Esophagus muscularis mucosa (tissue), 4 donors: Measurements from ENCODE around the gene ROMO1. TPM values are rescaled to one million over a fixed set of nuclear protein-coding genes. Genes with fewer than 3 reads are reported as not detected.

Experiments
- DNase-seq: peaks from one replicate; pipeline ENCODE4 v3.0.0-alpha.2; 2017; ENCODE audit errors: extremely low spot score
- H3K27ac ChIP-seq, 4 donors: fragments of 200-600 bp; sonication (generic); replicated peaks in 1 of 4; 1 replicate in 3 of 4; 2 replicates in 1 of 4; pipeline ENCODE4 v1.5.1; 2016 to 2019; ENCODE audit warnings: mild to moderate bottlenecking in 1 of 4
- H3K27me3 ChIP-seq, 4 donors: fragments of 200-600 bp; sonication (generic); one replicate each; pipeline versions ENCODE4 v1.5.1 to v1.6.0; 2016 to 2019
- H3K36me3 ChIP-seq, 4 donors: fragments of 200-600 bp; sonication (generic); one replicate each; pipeline ENCODE4 v1.5.1; 2016 to 2019
- H3K4me1 ChIP-seq, 4 donors: fragments of 200-600 bp; sonication (generic); one replicate each; pipeline ENCODE4 v1.5.1; 2016 to 2019
- H3K4me3 ChIP-seq, 4 donors: fragments of 200-600 bp; sonication (generic); 1 replicate in 2 of 4; 2 replicates in 2 of 4; pipeline ENCODE4 v1.5.1; 2016 to 2019; ENCODE audit warnings: mild to moderate bottlenecking in 4 of 4, moderate library complexity in 1 of 4
- H3K9me3 ChIP-seq, 4 donors: fragments of 200-600 bp; sonication (generic); 1 replicate in 3 of 4; 2 replicates in 1 of 4; pipeline ENCODE4 v1.5.1; 2016 to 2019
- EP300 ChIP-seq: sonication (generic); formaldehyde crosslinking; IDR thresholded peaks from one replicate; pipeline ENCODE4 v1.6.1; 2017; ENCODE audit warnings: antibody characterized with exemption
- POLR2A ChIP-seq: fragments of 450-650 bp; IDR thresholded peaks from one replicate; pipeline ENCODE4 v1.6.1; 2017; ENCODE audit warnings: antibody characterized with exemption, moderate library complexity, mild to moderate bottlenecking, low read depth
- POLR2AphosphoS5 ChIP-seq, 2 donors: sonication (generic); formaldehyde crosslinking; IDR thresholded peaks; one replicate each; pipeline ENCODE4 v1.6.1; 2017; ENCODE audit warnings: antibody characterized with exemption in 2 of 2
- WGBS: methylation state at CpG from one replicate; pipeline ENCODE4 v1.1.5; 2018; 5-methylcytosine and 5-hydroxymethylcytosine counted together
- intact Hi-C: fragments of 100-400 bp; cut with DNase I; formaldehyde crosslinking; loops from one replicate; pipeline ENCODE4 v1.15.1; 2023
- total RNA-seq, 4 donors: library from RNA; depleted of rRNA; stranded (reverse); fragments of >200 nt; gene quantifications; one replicate each; pipeline versions ENCODE4 v1.1.0 to v1.2.1, GENCODE V29; 2016
- TF ChIP-seq, protein P1 (sequence below), 3 experiments: fragments of 200-600 bp in 2 of 3; fragments of 450-650 bp in 1 of 3; sonication (generic) in 2 of 3; IDR thresholded peaks; one replicate each; pipeline ENCODE4 v1.5.1; 2017 to 2019; ENCODE audit warnings: antibody characterized with exemption in 3 of 3, mild to moderate bottlenecking in 2 of 3, moderate library complexity in 1 of 3

The ROMO1 gene
- total RNA-seq, 4 donors from 2014 or later, result 159 to 360 (median 263) TPM

DNA sequence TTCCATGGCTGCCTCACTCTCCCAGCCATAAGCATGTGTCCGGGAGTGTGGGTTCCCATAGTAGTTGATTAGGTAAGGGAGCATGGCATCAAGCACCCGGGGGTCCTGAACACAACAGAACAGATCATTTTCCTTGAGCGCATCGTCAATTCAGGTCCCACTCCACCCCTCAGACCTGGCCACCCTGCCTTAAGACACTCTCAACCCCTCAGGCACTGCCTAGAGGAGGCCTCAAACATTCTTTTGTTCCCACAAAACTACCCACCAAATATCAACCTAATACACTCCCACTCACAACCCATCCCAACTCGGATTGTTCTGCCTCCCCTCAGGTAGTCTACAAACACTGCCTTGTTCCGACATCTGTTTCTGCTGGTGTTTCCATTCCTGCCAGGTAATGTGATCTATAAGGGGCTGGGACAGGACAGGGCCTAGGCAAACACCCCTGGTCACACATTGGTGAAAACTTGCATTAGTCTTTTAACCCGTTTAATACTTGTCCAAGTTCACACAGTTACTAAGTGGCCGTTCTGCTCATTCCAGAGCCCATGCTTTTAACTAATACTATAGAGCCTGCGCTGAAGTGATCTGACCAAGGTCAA, 1.4 kb upstream of the ROMO1 start:
- intact Hi-C loops, result loop anchor here (2.0 kb wide), 1 partner anchor 75 kb away; the partner anchor contains the start of gene PHF20
- TF ChIP-seq, protein P1, sequence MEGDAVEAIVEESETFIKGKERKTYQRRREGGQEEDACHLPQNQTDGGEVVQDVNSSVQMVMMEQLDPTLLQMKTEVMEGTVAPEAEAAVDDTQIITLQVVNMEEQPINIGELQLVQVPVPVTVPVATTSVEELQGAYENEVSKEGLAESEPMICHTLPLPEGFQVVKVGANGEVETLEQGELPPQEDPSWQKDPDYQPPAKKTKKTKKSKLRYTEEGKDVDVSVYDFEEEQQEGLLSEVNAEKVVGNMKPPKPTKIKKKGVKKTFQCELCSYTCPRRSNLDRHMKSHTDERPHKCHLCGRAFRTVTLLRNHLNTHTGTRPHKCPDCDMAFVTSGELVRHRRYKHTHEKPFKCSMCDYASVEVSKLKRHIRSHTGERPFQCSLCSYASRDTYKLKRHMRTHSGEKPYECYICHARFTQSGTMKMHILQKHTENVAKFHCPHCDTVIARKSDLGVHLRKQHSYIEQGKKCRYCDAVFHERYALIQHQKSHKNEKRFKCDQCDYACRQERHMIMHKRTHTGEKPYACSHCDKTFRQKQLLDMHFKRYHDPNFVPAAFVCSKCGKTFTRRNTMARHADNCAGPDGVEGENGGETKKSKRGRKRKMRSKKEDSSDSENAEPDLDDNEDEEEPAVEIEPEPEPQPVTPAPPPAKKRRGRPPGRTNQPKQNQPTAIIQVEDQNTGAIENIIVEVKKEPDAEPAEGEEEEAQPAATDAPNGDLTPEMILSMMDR (IDR thresholded peaks at IDR 0.05), result no peak
- no peak for TF ChIP-seq EP300
- no peak for TF ChIP-seq POLR2AphosphoS5 (IDR thresholded peaks at IDR 0.05)
- no peak for TF ChIP-seq POLR2A
- no peak for DNase-seq
- WGBS, result 72% methylated on average over 9 of the region's 9 CpGs
- Histone ChIP-seq H3K4me1 (peaks cover 19 to 40% (median 29%) of the 10 kb centered on the region in 4 donors), H3K27ac (peak overlapping the region in 2 of 4 donors; percentile 91 to 95), H3K9me3 (no peaks in the 10 kb centered on the region), H3K36me3 (peaks cover 13 to 57% (median 56%) of the 10 kb centered on the region in 4 donors), H3K27me3 (no peaks in the 10 kb centered on the region), H3K4me3 (peak overlapping the region; percentile 88 to 100 (median 92))

DNA sequence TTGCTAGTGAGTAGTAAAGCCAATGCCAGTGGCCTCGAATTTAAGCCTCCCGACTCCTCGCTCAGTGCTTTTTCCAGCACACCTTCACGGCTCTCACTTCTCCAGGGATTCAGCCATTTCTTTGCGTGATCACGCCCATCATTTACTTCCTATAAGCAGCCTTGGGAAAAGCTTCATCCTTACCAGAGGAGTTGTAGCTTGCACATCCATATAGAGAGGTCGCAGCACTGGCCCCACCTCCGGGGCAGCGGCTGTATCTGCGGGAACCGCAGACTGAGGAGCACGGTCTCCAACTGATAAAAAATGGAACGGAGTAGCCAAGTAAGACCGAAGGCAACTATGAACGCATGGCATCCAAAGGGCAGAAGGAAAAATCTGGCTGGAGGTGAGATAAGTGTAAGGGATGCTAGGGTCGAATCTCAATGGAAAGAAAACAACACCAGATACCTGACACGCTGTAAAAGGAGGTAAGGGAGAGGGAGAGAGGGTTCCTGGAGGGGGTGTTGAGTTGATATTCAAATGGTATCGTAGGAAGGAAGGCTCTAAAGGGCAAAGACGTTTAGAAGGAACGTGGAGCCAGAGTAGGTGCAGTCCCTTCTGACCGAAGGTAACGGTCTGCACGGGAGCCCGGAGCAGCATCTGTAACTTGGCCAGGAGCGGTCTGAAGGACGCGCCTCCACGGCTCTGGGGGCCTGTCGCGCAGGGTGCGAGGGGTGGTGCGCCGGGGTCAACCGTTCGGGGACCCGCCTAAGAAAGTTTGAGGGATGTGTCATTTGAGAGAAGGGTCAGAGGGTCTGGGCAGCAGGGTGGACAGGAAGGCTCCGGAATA, 693 bp upstream of the ROMO1 start:
- H3K4me1 ChIP-seq, result peaks cover 19 to 43% (median 29%) of the 10 kb centered on the region in 4 donors
- peaks cover 18 to 57% (median 56%) of the 10 kb centered on the region in 4 donors for H3K36me3 ChIP-seq
- no peak for TF ChIP-seq POLR2A
- no peak for TF ChIP-seq EP300
- no peak for TF ChIP-seq POLR2AphosphoS5 (IDR thresholded peaks at IDR 0.05)
- TF ChIP-seq, protein P1 (IDR thresholded peaks at IDR 0.05), result no peak
- no peaks in the 10 kb centered on the region for H3K27me3 ChIP-seq
- DNase-seq, result no peak
- intact Hi-C loops, result loop anchor here (2.0 kb wide), 1 partner anchor 74 kb away; the partner anchor contains the start of gene PHF20
- no peaks in the 10 kb centered on the region for H3K9me3 ChIP-seq
- H3K27ac ChIP-seq, result peak overlapping the region; percentile 91 to 95 (median 94)
- H3K4me3 ChIP-seq, result peak overlapping the region; percentile 88 to 100 (median 92)
- WGBS, result 5% methylated on average over 36 of the region's 37 CpGs

DNA sequence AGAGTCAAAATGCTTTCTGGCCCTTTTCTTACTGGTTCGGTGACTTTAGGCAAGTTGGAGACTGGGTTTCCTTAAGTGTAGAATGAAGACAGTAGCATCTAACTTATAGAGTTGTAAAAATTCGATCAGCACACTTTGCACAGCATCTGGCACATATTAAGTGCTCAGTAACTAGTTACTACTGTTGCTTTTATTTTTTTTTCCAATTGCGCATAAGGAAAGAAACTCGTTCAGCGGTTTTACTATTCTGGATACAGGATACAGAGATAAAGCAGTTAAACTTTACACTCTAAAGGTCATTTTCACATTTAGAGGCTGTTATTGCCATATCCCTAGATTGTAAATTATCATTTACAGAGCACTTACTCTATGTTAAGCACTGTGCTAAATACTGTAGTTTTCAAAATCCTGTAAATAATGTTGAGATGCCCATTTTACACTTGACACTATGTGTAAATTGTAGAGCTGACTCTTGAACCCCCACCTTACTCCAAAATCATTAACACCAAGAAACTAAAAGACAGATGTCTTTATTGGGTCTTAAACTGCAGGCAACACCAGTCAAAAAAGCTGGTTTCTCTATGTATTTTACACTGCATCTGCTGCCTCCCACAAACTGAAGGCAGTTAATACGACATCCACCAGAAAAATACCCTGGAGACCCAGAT, 886 bp downstream of the ROMO1 start:
- DNase-seq, result no peak
- peak overlapping the region; percentile 88 to 100 (median 92) for H3K4me3 ChIP-seq
- peaks cover 26 to 58% (median 56%) of the 10 kb centered on the region in 4 donors for H3K36me3 ChIP-seq
- H3K27ac ChIP-seq, result peak overlapping the region; percentile 91 to 95 (median 94)
- H3K4me1 ChIP-seq, result peaks cover 19 to 43% (median 31%) of the 10 kb centered on the region in 4 donors
- WGBS, result 20% methylated on average over 6 of the region's 6 CpGs
- H3K27me3 ChIP-seq, result no peaks in the 10 kb centered on the region
- TF ChIP-seq, protein P1 (IDR thresholded peaks at IDR 0.05), result no peak
- no peak for TF ChIP-seq POLR2AphosphoS5 (IDR thresholded peaks at IDR 0.05)
- TF ChIP-seq POLR2A, result no peak
- TF ChIP-seq EP300, result no peak
- H3K9me3 ChIP-seq, result no peaks in the 10 kb centered on the region
- intact Hi-C loops, result loop anchor here (2.0 to 10.0 kb wide), 2 partner anchors 73 to 185 kb away; partner anchors contain the start of gene PHF20

DNA sequence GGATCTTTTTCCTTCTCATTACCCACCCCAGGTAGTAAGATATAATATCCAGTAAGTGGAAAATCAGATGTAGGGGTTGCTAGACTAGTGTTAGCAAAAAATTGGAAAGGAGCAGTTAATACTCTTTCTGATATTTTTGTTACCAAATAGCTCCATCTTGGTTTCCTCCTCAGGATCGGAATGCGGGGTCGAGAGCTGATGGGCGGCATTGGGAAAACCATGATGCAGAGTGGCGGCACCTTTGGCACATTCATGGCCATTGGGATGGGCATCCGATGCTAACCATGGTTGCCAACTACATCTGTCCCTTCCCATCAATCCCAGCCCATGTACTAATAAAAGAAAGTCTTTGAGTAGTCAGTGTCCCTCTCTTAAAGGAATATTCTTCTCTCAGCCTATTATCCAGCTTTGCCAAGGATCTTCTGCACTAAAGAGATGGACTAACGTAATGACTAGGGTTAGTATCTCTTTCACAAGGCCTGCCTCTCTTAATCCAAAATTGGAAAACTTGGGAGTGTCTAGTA, 1.5 kb downstream of the ROMO1 start:
- no peaks in the 10 kb centered on the region for H3K9me3 ChIP-seq
- peaks cover 32 to 58% (median 56%) of the 10 kb centered on the region in 4 donors for H3K36me3 ChIP-seq
- no peak overlapping the region for H3K4me3 ChIP-seq
- peaks cover 19 to 48% (median 33%) of the 10 kb centered on the region in 4 donors for H3K4me1 ChIP-seq
- peak in 1 of 2 donors; percentile 28 for TF ChIP-seq POLR2AphosphoS5 (IDR thresholded peaks at IDR 0.05)
- TF ChIP-seq, protein P1 (IDR thresholded peaks at IDR 0.05), result no peak
- intact Hi-C loops, result loop anchor here (10.0 kb wide), 1 partner anchor 184 kb away; no protein-coding TSS in a partner anchor
- no peaks in the 10 kb centered on the region for H3K27me3 ChIP-seq
- no peak for DNase-seq
- peak overlapping the region; percentile 32 to 95 (median 69) for H3K27ac ChIP-seq
- 89% methylated on average over 7 of the region's 7 CpGs for WGBS
